Mesodermal cell (in vitro differentiated cells): ENCODE measurements around the gene SH3BP5.

Experiments used
- H3K27ac ChIP-seq: 2 replicates; pipeline ENCODE4 v1.7.0; 2013; ENCODE audit warnings: mild to moderate bottlenecking, low read depth, low read length, moderate library complexity; ENCODE audit not compliant: severe bottlenecking
- H3K36me3 ChIP-seq: 2 replicates; pipeline ENCODE4 v1.7.1; 2013; ENCODE audit warnings: mild to moderate bottlenecking, low read length, moderate library complexity; ENCODE audit not compliant: control insufficient read depth, insufficient read depth
- H3K4me1 ChIP-seq: one replicate; pipeline ENCODE4 v1.7.1; 2013; ENCODE audit warnings: mild to moderate bottlenecking, low read length; ENCODE audit not compliant: insufficient read depth, control insufficient read depth, poor library complexity, severe bottlenecking
- H3K4me3 ChIP-seq: 2 replicates; pipeline ENCODE4 v1.7.0; 2013; ENCODE audit warnings: low read length, control low read depth, mild to moderate bottlenecking; ENCODE audit not compliant: insufficient read depth, poor library complexity, severe bottlenecking; ENCODE audit errors: extremely low read depth
- H3K9me3 ChIP-seq: 2 replicates; pipeline ENCODE4 v1.7.1; 2013; ENCODE audit warnings: mild to moderate bottlenecking, low read length, moderate library complexity; ENCODE audit not compliant: control insufficient read depth
- WGBS, 2 experiments: methylation state at CpG; one replicate each; pipeline ENCODE4 v1.1.5; 2013; ENCODE audit warnings: missing lambda C conversion rate in 2 of 2; ENCODE audit not compliant: insufficient coverage in 2 of 2; 5-methylcytosine and 5-hydroxymethylcytosine counted together

The SH3BP5 gene

DNA sequence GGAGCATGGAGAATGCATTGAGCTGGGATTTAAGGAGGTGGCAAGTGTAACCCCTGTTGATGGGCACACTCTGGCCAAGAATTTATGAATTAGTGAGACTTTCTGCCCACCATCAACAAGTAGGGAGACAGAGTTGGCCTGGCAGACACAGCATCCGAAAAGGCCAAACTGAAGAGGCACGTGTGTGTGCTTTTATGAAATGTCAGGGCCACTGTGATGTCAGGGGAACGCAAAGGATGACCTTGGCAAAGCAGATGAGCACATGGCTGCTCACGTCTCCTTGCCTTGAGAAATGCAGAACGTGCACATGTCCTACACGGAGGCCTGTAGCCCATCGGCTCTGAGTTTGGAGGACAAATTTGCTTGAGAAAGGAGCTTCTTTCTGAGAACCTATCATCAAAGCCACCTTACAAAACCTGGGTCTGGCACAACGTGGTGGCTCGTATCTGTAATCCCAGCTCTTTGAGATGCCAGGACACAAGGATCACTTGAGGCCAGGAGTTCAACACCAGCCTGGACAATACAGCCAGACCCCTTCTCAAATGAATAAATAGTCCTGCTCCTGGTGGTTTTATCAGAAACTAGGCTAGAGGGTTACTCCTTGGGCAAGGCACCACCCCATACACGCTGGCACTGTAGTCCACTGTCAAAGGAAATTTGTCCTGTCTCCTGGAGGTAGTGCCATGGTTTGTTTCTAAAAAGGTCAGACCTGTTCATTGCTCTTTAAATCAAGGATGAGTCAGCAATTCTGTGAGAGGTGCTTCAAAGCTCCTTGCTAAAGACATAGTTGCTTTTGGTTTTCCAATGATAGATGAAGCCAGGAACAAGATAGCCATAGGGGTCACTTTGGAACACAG is 941 bp upstream of the SH3BP5 start:
- Histone ChIP-seq H3K36me3 (peaks cover 20% of the 10 kb centered on the region), H3K27ac (peak overlapping the region; percentile 30), H3K9me3 (no peaks in the 10 kb centered on the region), H3K4me1 (peaks cover 8% of the 10 kb centered on the region), H3K4me3 (peak overlapping the region; percentile 86)
- 90 to 98% methylated on average over 8 to 10 of the region's 10 CpGs for WGBS, 2 experiments

DNA sequence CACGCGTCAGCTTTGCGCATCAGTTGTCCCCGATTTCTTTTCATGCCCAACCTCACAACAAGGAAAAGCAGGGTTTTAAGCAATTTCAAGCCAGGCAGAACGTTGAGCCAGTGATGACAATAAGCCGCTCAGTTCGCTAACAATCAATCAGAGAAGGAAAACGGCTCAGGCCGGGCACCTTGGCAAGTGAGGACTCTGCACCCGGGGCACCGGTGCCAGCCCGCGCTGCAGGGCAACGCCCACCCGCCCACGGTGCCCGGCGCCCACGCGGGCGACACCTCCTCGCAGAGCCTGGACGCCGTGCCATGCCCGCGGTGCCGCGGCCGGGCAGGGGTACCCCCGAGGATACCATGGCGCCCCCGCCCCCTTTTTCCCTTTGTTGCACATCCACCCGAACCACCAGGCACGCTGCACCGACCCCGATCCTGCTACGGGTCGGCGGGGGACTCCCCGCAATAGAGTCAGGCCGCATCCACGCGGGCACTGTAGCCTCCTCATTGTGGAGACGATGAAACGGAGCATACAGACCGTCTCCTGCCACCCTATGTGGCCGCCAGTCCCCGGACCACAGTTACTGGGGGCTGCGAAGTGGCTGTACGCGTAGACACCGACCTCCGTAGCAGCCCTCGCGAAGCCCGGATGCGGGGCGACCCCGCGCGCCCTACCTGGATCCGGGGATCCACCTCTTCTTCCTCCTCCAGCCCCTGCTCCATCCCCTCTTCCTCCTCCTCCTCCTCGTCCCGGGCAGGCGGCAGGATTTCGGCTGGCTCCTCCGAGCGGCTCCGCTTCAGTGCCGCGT is 581 bp downstream of the SH3BP5 start:
- no peak overlapping the region for H3K27ac ChIP-seq
- H3K4me3 ChIP-seq = peak overlapping the region; percentile 86
- 0 to 1% methylated on average over 59 to 71 of the region's 71 CpGs for WGBS, 2 experiments

DNA sequence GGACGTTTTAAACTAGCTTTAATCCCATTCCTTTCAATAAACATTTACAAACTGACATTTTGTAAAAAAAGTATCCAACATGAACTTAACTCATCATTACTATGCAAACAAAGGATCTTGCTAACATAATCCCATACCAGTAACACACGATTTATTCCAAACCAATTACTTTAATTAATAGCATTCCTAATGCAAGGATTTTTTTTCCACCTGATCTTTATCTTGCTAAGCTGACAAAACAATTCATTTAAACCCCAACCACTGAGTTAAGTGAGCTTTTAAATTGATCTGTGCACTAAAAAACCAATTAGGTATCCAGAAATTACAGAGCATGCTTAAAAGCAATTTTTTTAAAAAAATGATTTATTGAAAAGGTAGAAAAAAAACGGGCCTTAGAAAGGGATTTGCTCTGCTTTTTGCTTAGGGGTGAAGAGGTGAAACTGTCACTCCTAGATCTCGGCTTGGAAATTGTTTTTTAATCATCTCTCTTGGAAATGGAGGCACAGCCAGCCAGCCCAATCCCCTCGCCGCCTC is 1.2 kb downstream of the SH3BP5 start:
- no peaks in the 10 kb centered on the region for H3K9me3 ChIP-seq
- peak overlapping the region; percentile 86 for H3K4me3 ChIP-seq
- H3K36me3 ChIP-seq = peaks cover 42% of the 10 kb centered on the region
- H3K4me1 ChIP-seq = peaks cover 11% of the 10 kb centered on the region
- H3K27ac ChIP-seq = no peak overlapping the region
- 19 to 24% methylated on average over 4 to 6 of the region's 6 CpGs for WGBS, 2 experiments

More for the DNA sequence above, 581 bp downstream of the SH3BP5 start:
- Histone ChIP-seq H3K4me1 (peaks cover 8% of the 10 kb centered on the region), H3K36me3 (peaks cover 35% of the 10 kb centered on the region), H3K9me3 (no peaks in the 10 kb centered on the region)

DNA sequence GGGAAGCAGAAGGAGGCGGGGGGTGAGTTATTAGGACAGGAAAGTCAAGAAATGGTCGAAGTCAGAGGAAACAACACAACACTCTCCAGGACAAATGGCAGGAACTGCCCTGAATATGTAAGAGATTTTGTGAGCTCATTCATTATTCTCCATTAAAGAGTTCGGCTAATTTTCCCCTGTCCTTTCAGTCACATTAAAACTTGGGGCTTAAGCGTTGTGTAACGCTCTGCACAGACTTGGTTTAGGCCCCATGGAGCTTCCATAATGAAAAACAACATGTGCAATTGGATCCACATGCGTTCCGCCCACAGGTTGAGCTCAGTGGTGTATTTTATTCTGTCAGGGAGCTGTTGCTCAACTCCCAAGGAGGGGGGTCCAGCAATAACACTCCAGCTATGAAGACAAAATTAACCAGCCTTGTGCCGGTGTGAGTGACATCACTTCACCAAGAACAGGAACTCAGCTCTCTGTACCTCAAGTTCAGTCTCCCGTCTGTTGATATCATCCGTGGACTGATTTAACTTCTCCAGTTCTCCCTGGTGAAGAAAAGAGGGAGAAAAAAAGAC is 2.3 kb downstream of the SH3BP5 start:
- H3K4me1 ChIP-seq = peaks cover 20% of the 10 kb centered on the region
- no peak overlapping the region for H3K27ac ChIP-seq
- WGBS, 2 experiments = 66 to 75% methylated on average over 5 to 8 of the region's 10 CpGs

DNA sequence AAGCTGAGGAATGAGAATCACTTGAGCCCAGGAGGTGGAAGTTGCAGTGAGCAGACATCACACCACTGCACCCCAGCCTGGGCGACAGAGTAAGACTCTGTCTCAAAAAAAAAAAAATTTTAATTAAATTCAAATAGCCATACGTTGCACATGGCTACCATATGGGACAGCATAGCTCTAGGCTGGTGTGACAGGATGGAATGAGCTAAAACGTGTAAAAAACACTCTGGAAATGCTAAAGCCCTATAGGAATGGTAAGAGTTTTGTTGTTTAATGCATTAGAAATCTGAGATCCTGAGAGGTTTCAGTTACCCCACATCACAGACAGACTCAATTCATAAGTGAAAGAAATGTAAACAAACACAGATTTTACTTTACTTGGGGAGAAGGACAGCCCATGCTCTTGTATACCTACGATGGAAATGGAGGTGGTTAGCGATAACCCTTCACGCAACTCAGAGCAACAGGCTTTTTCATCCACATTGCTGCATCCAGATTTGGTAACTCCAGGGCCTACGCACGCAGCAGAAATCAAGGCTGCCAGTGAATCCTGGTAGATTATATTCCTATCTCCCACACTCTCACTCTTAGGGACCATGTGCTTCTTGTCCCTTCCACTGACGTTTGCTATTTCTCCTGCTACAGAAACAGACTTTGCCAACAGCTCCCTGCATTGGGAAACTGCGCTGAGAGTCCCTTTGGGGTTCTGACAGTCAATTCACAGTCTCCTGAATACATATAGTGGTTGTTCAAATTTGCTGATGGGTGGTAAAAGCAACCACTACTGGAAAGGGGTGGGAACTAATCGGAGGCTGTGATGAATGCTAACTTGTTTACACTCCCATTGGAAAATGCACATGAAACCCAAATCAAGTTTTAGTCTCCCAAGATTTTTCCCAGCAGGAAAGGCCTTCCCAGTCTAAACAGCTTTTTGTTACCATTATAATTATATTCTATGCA is 3.1 kb downstream of the SH3BP5 start:
- 83 to 87% methylated on average over 7 of the region's 11 CpGs for WGBS, 2 experiments
- Histone ChIP-seq H3K4me1 (peaks cover 28% of the 10 kb centered on the region), H3K4me3 (no peak overlapping the region), H3K9me3 (no peaks in the 10 kb centered on the region), H3K27ac (no peak overlapping the region), H3K36me3 (peaks cover 42% of the 10 kb centered on the region)

More for the DNA sequence above, 2.3 kb downstream of the SH3BP5 start:
- Histone ChIP-seq H3K4me3 (peak overlapping the region; percentile 86), H3K9me3 (no peaks in the 10 kb centered on the region), H3K36me3 (peaks cover 42% of the 10 kb centered on the region)

DNA sequence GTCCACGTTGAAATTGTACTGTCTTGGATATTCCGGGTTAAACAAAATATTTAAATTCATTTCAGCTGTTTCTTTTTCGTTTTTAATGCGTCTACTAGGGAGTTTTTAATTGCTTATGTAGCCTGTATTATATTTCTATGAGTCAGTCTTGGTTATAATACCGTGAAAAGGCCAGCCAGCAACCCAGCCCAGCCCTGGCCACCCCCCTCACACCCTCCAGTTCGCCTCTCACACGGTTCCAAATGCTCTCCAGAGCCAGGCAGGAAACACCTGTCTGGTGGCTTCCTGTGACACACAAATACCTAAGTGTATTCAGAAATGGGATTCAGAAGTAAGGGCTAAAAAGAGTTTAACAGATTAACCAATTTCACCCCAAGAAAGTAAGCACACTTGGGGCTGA is 4.4 kb downstream of the SH3BP5 start:
- Histone ChIP-seq H3K9me3 (no peaks in the 10 kb centered on the region), H3K4me3 (no peak overlapping the region), H3K4me1 (peaks cover 33% of the 10 kb centered on the region), H3K27ac (no peak overlapping the region), H3K36me3 (peaks cover 52% of the 10 kb centered on the region)
- no CpG with 5 or more reads among the region's 7 CpGs for WGBS, 2 experiments

DNA sequence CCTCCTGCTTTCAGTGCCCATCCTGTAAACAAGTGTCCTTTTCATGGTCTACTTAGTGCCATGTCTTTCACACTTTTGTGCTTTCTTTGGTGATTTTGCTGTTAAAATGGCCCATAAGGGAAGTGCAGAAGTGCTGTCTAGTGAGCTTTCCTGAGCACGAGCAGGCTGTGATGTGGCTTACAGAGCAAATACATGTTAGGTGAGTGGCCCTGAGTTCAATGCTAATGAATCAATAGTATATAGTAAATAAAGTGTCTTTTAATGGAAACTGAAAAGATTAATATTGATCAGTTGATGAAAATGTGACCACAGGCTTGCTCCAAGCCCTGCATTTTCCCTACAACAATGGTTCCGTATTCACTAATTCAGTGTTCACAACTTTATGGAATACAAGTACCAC is 5.7 kb downstream of the SH3BP5 start:
- Histone ChIP-seq H3K9me3 (no peaks in the 10 kb centered on the region), H3K36me3 (peaks cover 52% of the 10 kb centered on the region), H3K4me3 (no peak overlapping the region), H3K27ac (no peak overlapping the region), H3K4me1 (peaks cover 33% of the 10 kb centered on the region)
- 100% methylated on average over 1 of the region's 2 CpGs for whole genome bisulfite sequencing, 2 experiments

DNA sequence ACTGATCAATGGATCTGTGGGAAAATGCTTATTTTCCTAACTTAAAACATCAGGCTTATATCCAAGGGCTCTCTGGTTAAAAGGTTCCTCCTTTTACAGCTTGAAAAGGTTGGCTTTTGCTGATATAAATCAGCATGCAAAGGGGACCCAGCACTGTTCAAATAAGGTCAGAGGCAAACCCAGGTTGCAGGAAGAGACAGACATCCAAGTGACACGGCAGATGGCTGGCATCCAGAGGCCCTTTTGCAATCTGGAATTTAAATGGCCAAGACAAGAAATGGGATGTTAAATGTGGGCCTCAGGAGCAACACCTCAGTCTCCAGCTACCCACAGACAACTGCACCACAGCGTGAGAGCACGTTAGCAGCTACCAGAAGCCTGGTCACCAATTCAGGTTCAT is 6.3 kb downstream of the SH3BP5 start:
- Histone ChIP-seq H3K36me3 (peaks cover 52% of the 10 kb centered on the region), H3K4me1 (peaks cover 33% of the 10 kb centered on the region), H3K4me3 (no peak overlapping the region), H3K27ac (peak overlapping the region; percentile 26), H3K9me3 (no peaks in the 10 kb centered on the region)
- 80 to 90% methylated on average over 2 of the region's 3 CpGs for WGBS, 2 experiments

DNA sequence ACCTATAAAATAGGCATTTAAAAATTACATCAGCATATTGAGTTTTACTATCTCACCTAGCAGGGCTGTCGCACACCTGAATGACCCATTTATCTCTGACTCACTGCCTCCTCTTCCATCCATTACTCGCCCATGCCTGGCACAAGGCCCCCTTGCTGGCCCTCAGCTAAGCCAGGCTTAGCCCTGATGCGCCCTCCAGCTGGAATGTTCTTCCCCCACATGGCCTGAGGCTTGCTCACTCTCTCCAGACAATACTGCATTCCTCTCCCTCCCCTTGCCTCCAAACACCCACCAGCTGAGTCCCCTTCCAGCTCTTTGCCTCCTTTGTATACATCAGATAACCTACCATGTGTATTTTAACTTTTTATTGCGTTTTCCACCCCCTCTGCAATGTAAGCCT is 7.2 kb downstream of the SH3BP5 start:
- no peaks in the 10 kb centered on the region for H3K9me3 ChIP-seq
- H3K4me3 ChIP-seq = no peak overlapping the region
- H3K27ac ChIP-seq = peak overlapping the region; percentile 26
- H3K36me3 ChIP-seq = peaks cover 55% of the 10 kb centered on the region
- WGBS, 2 experiments = 72 to 83% methylated on average over 3 to 4 of the region's 4 CpGs
- H3K4me1 ChIP-seq = peaks cover 35% of the 10 kb centered on the region
